SKM-1 treated with dmso at 0.1 percent for 144 hours (cell line): ENCODE data around the gene IL1B.

ENCODE experiments used
- DNase-seq: peaks from one replicate; lab custom pipeline; 2025; ENCODE audit not compliant: unreplicated experiment; lab: John Stamatoyannopoulos, UW

The IL1B gene

GRCh38 chr2:112787294-112787693, 49.3 kb downstream of the IL1B start:
- no peak for DNase-seq

DNA sequence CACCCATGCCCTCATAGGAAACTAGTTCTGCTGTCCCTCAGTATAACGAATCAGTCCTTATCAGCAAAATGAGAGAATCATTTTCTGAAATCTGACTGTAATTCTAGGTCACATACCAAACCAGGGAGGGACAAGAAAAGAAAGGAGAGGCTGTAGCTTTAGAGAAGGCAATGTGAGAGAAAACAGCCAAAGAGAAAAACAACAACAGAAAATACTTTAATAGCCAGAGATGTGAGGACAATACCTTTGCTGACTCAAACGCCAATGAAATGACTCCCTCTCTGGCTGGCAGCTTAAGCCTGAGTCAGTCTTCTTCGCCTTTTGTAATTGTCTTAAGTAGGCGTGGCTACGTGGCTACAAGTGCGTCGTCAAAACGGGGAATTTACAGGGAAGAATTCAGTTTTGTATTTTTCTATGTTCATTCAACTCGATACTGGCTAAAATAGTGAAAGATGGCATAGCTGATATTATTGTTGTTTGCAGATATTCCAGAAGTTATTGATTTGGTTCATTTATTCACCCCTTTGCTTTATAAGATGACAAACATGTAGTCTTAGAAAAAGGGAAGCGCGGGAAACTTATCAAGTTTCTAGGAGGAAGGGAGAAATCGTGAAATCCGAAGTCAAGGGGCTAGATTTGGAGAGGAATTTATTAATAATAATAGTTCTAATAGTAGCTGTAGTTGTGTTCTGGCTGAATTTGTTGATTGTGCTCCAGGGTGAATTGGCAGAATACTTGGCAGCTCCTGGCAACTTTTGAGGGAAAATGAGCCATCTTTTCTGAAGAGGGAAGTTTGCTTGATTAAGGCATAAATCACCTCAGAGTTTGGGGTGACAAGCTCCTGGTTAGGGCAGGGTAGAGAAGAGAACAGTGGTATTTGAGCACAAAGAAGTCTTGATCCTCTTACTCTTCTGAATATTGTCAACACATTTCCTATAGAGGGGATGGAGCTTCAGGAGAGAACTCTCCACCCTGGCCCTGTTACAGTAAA, 52.1 kb downstream of the IL1B start, which contains the start of gene IL1A:
IL1A (minus strand) TSS at position 295 of the 991 bp plus-strand sequence. CDS start 723 bp downstream, outside the sequence.
- no peak for DNase-seq

GRCh38 chr2:112783187-112783714, 53.3 kb downstream of the IL1B start:
- DNase-seq: no peak

- no peak for DNase-seq
Observed at GRCh38 chr2:112782234-112782799, 54.3 kb downstream of the IL1B start.
